OCI-LY7 (cell line): Measurements from ENCODE around the gene ZNF775.

Experiments
- CTCF ChIP-seq: fragments of 200-600 bp; sonication (generic); conservative IDR thresholded peaks from 2 replicates; pipeline ENCODE4 v1.5.1; 2014; ENCODE audit warnings: mild to moderate bottlenecking, antibody characterized with exemption, low read length, moderate library complexity, mixed read lengths
- EZH2phosphoT487 ChIP-seq: fragments of 200-600 bp; sonication (generic); IDR thresholded peaks from 2 replicates; pipeline ENCODE4 v1.6.1; 2018; ENCODE audit warnings: low read depth, borderline replicate concordance, mild to moderate bottlenecking, mixed run types, antibody characterized with exemption, low read length, moderate library complexity, mixed read lengths

GRCh38 chr7:150388306-150388705, 9.2 kb downstream of the ZNF775 start:
- TF ChIP-seq CTCF (no peak), EZH2phosphoT487 (no peak)
